ENCODE data around the gene CELA3B. TPM values are rescaled to one million over a fixed set of nuclear protein-coding genes. Genes with fewer than 3 reads are reported as not detected.

CELA3B gene
- total RNA-seq, 4 donors from 2014 or later, result not detected

- no peak for TF ChIP-seq POLR2A (IDR thresholded peaks at IDR 0.05)
- no peak for TF ChIP-seq CTCF (IDR thresholded peaks at IDR 0.05)
- no peaks in the 10 kb centered on the region for H3K27me3 ChIP-seq
- H3K27ac ChIP-seq, result no peak overlapping the region
- no peaks in the 10 kb centered on the region for H3K36me3 ChIP-seq
- DNase-seq, result no peak
- no peaks in the 10 kb centered on the region for H3K9me3 ChIP-seq
- H3K4me3 ChIP-seq, result no peak overlapping the region
- H3K4me1 ChIP-seq, result peaks cover 0 to 6% (median under 1%) of the 10 kb centered on the region in 4 donors
Observed at GRCh38 chr1:21951226-21951870, 25.5 kb upstream of the CELA3B start.

- no peak for DNase-seq
- H3K27me3 ChIP-seq, result no peaks in the 10 kb centered on the region
- H3K9me3 ChIP-seq, result no peaks in the 10 kb centered on the region
- H3K27ac ChIP-seq, result no peak overlapping the region
- no peak overlapping the region for H3K4me3 ChIP-seq
- no peaks in the 10 kb centered on the region for H3K36me3 ChIP-seq
- TF ChIP-seq POLR2A (IDR thresholded peaks at IDR 0.05) (no peak), CTCF (IDR thresholded peaks at IDR 0.05) (no peak)
- peaks cover 0 to 19% (median 8%) of the 10 kb centered on the region in 4 donors for H3K4me1 ChIP-seq
Observed at GRCh38 chr1:21952786-21953520, 23.9 kb upstream of the CELA3B start.

- Histone ChIP-seq H3K4me3 (no peak overlapping the region), H3K36me3 (no peaks in the 10 kb centered on the region), H3K27me3 (no peaks in the 10 kb centered on the region), H3K4me1 (peaks cover 0 to 19% (median 8%) of the 10 kb centered on the region in 4 donors), H3K27ac (peak overlapping the region in 3 of 4 donors; percentile 32 to 68 (median 49)), H3K9me3 (no peaks in the 10 kb centered on the region)
- no peak for DNase-seq
- TF ChIP-seq POLR2A (IDR thresholded peaks at IDR 0.05), result no peak
- TF ChIP-seq CTCF (IDR thresholded peaks at IDR 0.05), result no peak
Observed at GRCh38 chr1:21955058-21955457, 21.8 kb upstream of the CELA3B start.

GRCh38 chr1:21955501-21956281 lies 21.1 kb upstream of the CELA3B start:
- H3K27ac ChIP-seq, result peak overlapping the region; percentile 26 to 68 (median 42)
- H3K36me3 ChIP-seq, result no peaks in the 10 kb centered on the region
- DNase-seq, result no peak
- no peaks in the 10 kb centered on the region for H3K9me3 ChIP-seq
- TF ChIP-seq POLR2A (IDR thresholded peaks at IDR 0.05), result no peak
- no peak for TF ChIP-seq CTCF (IDR thresholded peaks at IDR 0.05)
- no peaks in the 10 kb centered on the region for H3K27me3 ChIP-seq
- no peak overlapping the region for H3K4me3 ChIP-seq
- H3K4me1 ChIP-seq, result peaks cover 0 to 19% (median 8%) of the 10 kb centered on the region in 4 donors

- Histone ChIP-seq H3K4me3 (no peak overlapping the region), H3K4me1 (peaks cover 0 to 19% (median 8%) of the 10 kb centered on the region in 4 donors), H3K9me3 (no peaks in the 10 kb centered on the region), H3K36me3 (no peaks in the 10 kb centered on the region), H3K27ac (peak overlapping the region; percentile 26 to 58 (median 42)), H3K27me3 (no peaks in the 10 kb centered on the region)
- DNase-seq, result peak; percentile 54 to 75 (median 69)
- no peak for TF ChIP-seq POLR2A (IDR thresholded peaks at IDR 0.05)
- TF ChIP-seq CTCF (IDR thresholded peaks at IDR 0.05), result no peak
Observed at GRCh38 chr1:21956720-21957552, 19.9 kb upstream of the CELA3B start.

All from Peyer's patch (tissue), 4 donors.